Measurements from ENCODE around the gene FILIP1L. TPM values are rescaled to one million over a fixed set of nuclear protein-coding genes. Genes with fewer than 3 reads are reported as not detected.
"Not testable (repeated sequence)": the region's sequence is repeated elsewhere in the genome, so short reads cannot be mapped to it uniquely, and the experiment has no call there.

FILIP1L gene
- total RNA-seq, 3 donors from 2014 or later = 8.9 to 37.0 (median 17.1) TPM

- Histone ChIP-seq H3K4me1 (ENCODE audit: low read depth) (no peaks in the 10 kb centered on the region), H3K36me3 (ENCODE audit: low read depth) (no peaks in the 10 kb centered on the region), H3K9me3 (no peaks in the 10 kb centered on the region), H3K4me3 (no peak overlapping the region)
- ATAC-seq (no peak), DNase-seq (no peak)
- intact Hi-C loops (cut with DNase I, micrococcal nuclease) = no loop called here
- TF ChIP-seq CTCF (IDR thresholded peaks at IDR 0.05) = no peak
Observed at GRCh38 chr3:100057716-100058575, 56.4 kb downstream of the FILIP1L start.

- H3K9me3 ChIP-seq = no peaks in the 10 kb centered on the region
- no peak overlapping the region for H3K4me3 ChIP-seq
- TF ChIP-seq CTCF (IDR thresholded peaks at IDR 0.05) = no peak
- intact Hi-C loops (cut with DNase I, micrococcal nuclease) = no loop called here
- no peaks in the 10 kb centered on the region for H3K36me3 ChIP-seq (ENCODE audit: low read depth)
- ATAC-seq (peak; percentile 90), DNase-seq (peak in 1 of 3 donors; percentile 39)
- H3K4me1 ChIP-seq (ENCODE audit: low read depth) = no peaks in the 10 kb centered on the region
Observed at GRCh38 chr3:100053951-100054620, 60.2 kb downstream of the FILIP1L start.

GRCh38 chr3:100051513-100051912 is 62.8 kb downstream of the FILIP1L start:
- DNase-seq; ATAC-seq; H3K9me3 ChIP-seq; intact Hi-C loops (cut with DNase I, micrococcal nuclease); H3K4me3 ChIP-seq; H3K36me3 ChIP-seq (ENCODE audit: low read depth): not testable (repeated sequence)
- peaks cover 13% of the 10 kb centered on the region for H3K4me1 ChIP-seq (ENCODE audit: low read depth)

- no peak overlapping the region for H3K4me3 ChIP-seq
- H3K4me1 ChIP-seq (ENCODE audit: low read depth) = peaks cover 13% of the 10 kb centered on the region
- DNase-seq (no peak), ATAC-seq (peak; percentile 6)
- no peak for TF ChIP-seq CTCF (IDR thresholded peaks at IDR 0.05)
- H3K36me3 ChIP-seq (ENCODE audit: low read depth) = no peaks in the 10 kb centered on the region
- intact Hi-C loops (cut with DNase I, micrococcal nuclease) = no loop called here
- no peaks in the 10 kb centered on the region for H3K9me3 ChIP-seq
Observed at GRCh38 chr3:100048248-100048647, 66.1 kb downstream of the FILIP1L start.

GRCh38 chr3:100047455-100048141 is 66.7 kb downstream of the FILIP1L start:
- DNase-seq = peak in 2 of 3 donors; percentile 37 to 38
- intact Hi-C loops (cut with DNase I, micrococcal nuclease) = no loop called here
- H3K4me1 ChIP-seq (ENCODE audit: low read depth) = peaks cover 17% of the 10 kb centered on the region
- no peaks in the 10 kb centered on the region for H3K36me3 ChIP-seq (ENCODE audit: low read depth)
- no peak for TF ChIP-seq CTCF (IDR thresholded peaks at IDR 0.05)
- peak; percentile 92 for ATAC-seq
- H3K9me3 ChIP-seq = no peaks in the 10 kb centered on the region
- H3K4me3 ChIP-seq = no peak overlapping the region
